GM10266 (cell line): ENCODE data around the gene FKBP1A.

Source experiments
- DNase-seq: peaks from one replicate; pipeline ENCODE4 v3.0.0; 2012; ENCODE audit errors: extremely low spot score
- CTCF ChIP-seq: IDR thresholded peaks from 2 replicates; pipeline ENCODE4 v1.5.1; 2012; ENCODE audit warnings: mild to moderate bottlenecking, low read depth; ENCODE audit not compliant: control insufficient read depth, insufficient read depth; ENCODE audit errors: missing control alignments

FKBP1A gene

DNA sequence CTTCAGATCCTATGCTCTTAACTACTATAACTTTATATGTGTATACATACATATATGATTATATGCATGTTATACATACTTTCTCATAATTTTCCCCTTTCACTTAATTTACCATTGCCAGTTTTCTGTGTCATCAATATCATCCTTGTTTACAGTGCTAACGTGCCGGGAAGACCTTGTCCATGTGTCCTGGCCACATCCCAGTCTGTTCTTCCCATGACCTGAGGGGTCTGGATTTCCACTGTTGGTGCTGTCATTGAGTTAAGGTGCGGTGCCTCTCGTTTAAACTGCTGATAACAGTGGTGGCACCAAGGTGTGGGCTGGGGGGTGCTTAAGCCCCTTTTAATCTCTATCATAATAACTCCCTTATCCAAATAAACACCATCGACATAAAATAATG lies 55.4 kb downstream of the FKBP1A start:
- TF ChIP-seq CTCF, result no peak
- no peak for DNase-seq

GRCh38 chr20:1336699-1337367 lies 56.0 kb downstream of the FKBP1A start:
- DNase-seq, result no peak

GRCh38 chr20:1335961-1336698 lies 56.7 kb downstream of the FKBP1A start:
- TF ChIP-seq CTCF, result no peak
- no peak for DNase-seq

More at GRCh38 chr20:1336699-1337367, 56.0 kb downstream of the FKBP1A start:
- TF ChIP-seq CTCF, result no peak

DNA sequence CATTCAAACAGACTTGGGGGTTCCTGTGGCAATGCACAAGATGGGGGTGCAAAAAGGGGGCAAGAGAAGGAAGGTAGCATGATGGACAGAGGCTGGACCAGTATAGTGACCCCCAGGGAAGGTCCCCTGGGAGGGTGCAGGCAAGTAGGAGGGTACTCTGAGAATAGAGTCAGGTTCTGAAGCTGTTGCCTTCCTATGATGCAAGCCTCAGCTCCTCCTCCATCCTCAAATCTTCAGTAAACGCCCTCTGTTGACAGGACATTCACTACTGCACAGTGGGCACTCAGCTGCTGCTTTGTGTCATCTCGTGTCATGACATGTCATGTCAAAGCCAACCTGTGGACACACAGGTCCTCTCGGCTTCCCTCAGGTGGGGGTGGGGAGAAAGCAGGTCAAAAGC lies 58.1 kb downstream of the FKBP1A start:
- no peak for DNase-seq
- no peak for TF ChIP-seq CTCF

DNA sequence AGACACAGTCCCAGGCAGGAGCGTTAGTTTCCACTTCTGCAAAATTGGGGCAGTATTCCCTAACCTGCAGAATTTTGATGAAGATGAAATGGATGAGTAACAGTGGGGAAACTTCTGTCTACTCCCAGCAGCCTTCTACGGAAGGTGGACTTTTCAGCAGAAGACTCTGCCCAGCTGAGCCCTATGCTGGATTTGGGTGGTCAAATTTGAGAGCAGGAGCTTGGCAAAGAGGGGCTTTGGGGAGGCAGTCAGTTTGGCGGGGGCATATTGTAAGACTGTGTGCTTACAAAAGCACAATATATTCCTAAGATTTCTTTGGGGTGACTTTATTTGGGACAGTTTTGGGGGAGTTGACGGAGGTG lies 58.5 kb downstream of the FKBP1A start:
- no peak for DNase-seq
- TF ChIP-seq CTCF, result no peak

DNA sequence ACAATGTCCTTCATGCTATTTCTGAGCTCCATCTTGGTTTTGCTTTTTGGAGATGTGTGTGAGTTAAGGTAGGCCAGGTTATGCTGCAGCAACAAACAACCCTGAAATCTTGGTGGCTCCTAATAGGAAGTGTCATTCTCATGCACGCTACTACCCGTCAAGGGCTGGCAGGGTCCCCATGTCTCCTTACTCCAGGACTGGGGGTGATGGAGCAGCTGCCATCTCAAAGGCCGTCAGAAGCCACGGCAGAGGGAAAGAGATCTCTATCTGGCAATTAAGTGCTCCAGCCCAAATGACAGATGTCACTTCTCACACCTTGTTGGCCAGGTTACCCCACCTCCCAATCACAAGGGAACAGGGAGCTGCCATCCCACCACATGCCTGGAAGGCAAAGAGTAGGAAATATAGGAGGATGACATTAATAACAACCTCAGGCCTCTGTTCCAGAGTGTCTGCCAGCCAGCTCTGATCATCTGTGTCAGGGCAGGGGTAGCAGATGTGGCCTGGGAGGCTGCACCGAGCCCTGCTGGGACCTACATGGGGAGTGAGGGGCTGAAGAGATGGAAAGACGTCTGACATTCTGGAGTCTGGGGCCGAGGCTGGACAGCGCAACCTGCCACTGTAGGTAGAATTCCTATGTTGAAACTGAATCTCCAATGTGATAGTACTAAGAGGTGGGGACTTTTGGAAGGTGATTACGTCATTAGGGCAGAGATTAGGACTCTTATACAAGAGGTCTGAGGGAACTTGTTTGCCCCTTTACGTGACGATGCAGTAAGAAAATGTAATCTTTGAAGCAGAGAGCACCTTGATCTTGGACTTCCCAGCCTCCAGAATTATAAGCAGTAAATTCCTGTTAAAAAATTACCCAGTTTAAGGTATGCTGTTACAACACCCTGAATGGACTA lies 59.1 kb downstream of the FKBP1A start:
- DNase-seq, result no peak
- no peak for TF ChIP-seq CTCF
